Peyer's patch (tissue), 4 donors: Measurements from ENCODE around the gene ICE2.

Experiments used
- POLR2A ChIP-seq, 2 donors: fragments of 450-650 bp; IDR thresholded peaks; one replicate each; pipeline ENCODE4 v1.5.1; 2017; ENCODE audit warnings: antibody characterized with exemption in 2 of 2, mild to moderate bottlenecking in 2 of 2, moderate library complexity in 2 of 2
- TF ChIP-seq, protein P1 (sequence below), 6 experiments: fragments of 450-650 bp in 4 of 6; fragments of 200-600 bp in 2 of 6; sonication (generic) in 1 of 6; IDR thresholded peaks; one replicate each; pipeline ENCODE4 v1.5.1; 2017 to 2019; ENCODE audit warnings: antibody characterized with exemption in 6 of 6, mild to moderate bottlenecking in 3 of 6, moderate library complexity in 1 of 6

DNA sequence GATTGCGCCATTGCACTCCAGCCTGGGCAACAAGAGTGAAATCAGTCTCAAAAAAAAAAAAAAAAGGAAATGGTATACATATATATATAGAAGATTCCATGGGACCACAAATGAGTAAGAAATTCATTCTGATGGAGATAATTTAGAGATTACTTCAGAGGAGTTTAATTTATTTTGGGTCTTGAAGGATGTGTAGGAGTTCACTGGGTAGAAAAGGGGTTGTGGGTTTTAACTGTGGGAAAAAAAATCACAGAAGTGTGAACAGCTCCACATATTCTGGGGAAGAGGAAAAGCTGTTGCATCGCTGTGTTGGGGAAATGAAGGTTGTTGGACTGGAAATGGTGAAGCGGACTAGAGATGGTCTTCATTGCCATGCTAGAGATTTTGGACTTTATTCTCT is 4.1 kb upstream of the ICE2 start:
- TF ChIP-seq, protein P1, sequence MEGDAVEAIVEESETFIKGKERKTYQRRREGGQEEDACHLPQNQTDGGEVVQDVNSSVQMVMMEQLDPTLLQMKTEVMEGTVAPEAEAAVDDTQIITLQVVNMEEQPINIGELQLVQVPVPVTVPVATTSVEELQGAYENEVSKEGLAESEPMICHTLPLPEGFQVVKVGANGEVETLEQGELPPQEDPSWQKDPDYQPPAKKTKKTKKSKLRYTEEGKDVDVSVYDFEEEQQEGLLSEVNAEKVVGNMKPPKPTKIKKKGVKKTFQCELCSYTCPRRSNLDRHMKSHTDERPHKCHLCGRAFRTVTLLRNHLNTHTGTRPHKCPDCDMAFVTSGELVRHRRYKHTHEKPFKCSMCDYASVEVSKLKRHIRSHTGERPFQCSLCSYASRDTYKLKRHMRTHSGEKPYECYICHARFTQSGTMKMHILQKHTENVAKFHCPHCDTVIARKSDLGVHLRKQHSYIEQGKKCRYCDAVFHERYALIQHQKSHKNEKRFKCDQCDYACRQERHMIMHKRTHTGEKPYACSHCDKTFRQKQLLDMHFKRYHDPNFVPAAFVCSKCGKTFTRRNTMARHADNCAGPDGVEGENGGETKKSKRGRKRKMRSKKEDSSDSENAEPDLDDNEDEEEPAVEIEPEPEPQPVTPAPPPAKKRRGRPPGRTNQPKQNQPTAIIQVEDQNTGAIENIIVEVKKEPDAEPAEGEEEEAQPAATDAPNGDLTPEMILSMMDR (IDR thresholded peaks at IDR 0.05) = no peak
- TF ChIP-seq POLR2A (IDR thresholded peaks at IDR 0.05) = no peak
